Activated CD4-positive, alpha-beta T cell treated with anti-CD3 and anti-CD28 coated beads, Interleukin-2, Interleukin-4, amounts not matched to agents 100 ng/mL and 50 ng/mL, durations not matched to agents 16 hours and 8 hours (primary cell): ENCODE measurements around the gene APOL6.
A peak's percentile ranks its signal among the peaks of the same experiment; 100 is the strongest.

Experiments used
- DNase-seq: peaks from one replicate; pipeline ENCODE4 v3.0.0-alpha.2; 2020; ENCODE audit warnings: low spot score

The APOL6 gene

GRCh38 chr22:35648066-35649025, at the start of gene APOL6:
Gene APOL6, plus strand, starts transcription at chr22:35648446. Its CDS starts 7,980 bp downstream, at chr22:35656426.
- peak; percentile 90 for DNase-seq

GRCh38 chr22:35599364-35599763, 48.9 kb upstream of the APOL6 start:
- no peak for DNase-seq

- DNase-seq, result no peak
Observed at GRCh38 chr22:35600476-35600875, 47.8 kb upstream of the APOL6 start.

GRCh38 chr22:35601013-35601580, 47.1 kb upstream of the APOL6 start:
- DNase-seq, result no peak

- no peak for DNase-seq
Observed at GRCh38 chr22:35601743-35602615, 46.3 kb upstream of the APOL6 start.

- peak; percentile 36 for DNase-seq
Observed at GRCh38 chr22:35604621-35605368, 43.5 kb upstream of the APOL6 start.

- no peak for DNase-seq
Observed at GRCh38 chr22:35605369-35605680, 42.9 kb upstream of the APOL6 start.

GRCh38 chr22:35605851-35606481, 42.3 kb upstream of the APOL6 start:
- no peak for DNase-seq

- DNase-seq, result no peak
Observed at GRCh38 chr22:35606916-35607315, 41.3 kb upstream of the APOL6 start.

GRCh38 chr22:35608088-35608487, 40.2 kb upstream of the APOL6 start:
- DNase-seq, result no peak

GRCh38 chr22:35609261-35609660, 39.0 kb upstream of the APOL6 start:
- DNase-seq, result no peak

GRCh38 chr22:35609761-35610160, 38.5 kb upstream of the APOL6 start:
- no peak for DNase-seq

GRCh38 chr22:35610741-35611140, 37.5 kb upstream of the APOL6 start:
- DNase-seq, result no peak

- DNase-seq, result no peak
Observed at GRCh38 chr22:35611200-35611890, 36.9 kb upstream of the APOL6 start.

- DNase-seq, result no peak
Observed at GRCh38 chr22:35611891-35612576, 36.2 kb upstream of the APOL6 start.

- DNase-seq, result no peak
Observed at GRCh38 chr22:35612903-35613302, 35.3 kb upstream of the APOL6 start.

GRCh38 chr22:35614404-35614803, 33.8 kb upstream of the APOL6 start:
- no peak for DNase-seq

GRCh38 chr22:35615156-35615555, 33.1 kb upstream of the APOL6 start:
- no peak for DNase-seq

GRCh38 chr22:35616043-35616442, 32.2 kb upstream of the APOL6 start:
- no peak for DNase-seq

GRCh38 chr22:35617137-35617755, 31.0 kb upstream of the APOL6 start, which contains the start of gene MB:
Gene MB, minus strand, starts transcription at chr22:35617329. Its CDS starts 72 bp downstream, at chr22:35617257.
- DNase-seq, result no peak
